ENCODE results near the gene OTUD4.

GRCh38 chr4:145130130-145130529 is 50.3 kb downstream of the OTUD4 start:
- no peak for TF ChIP-seq FOXP4 (CRISPR knock-in tag; IDR thresholded peaks at IDR 0.05; ENCODE audit: borderline replicate concordance)
- TF ChIP-seq MAX (CRISPR knock-in tag; IDR thresholded peaks at IDR 0.05), result no peak
- no peak for TF ChIP-seq KLF13 (tag; IDR thresholded peaks at IDR 0.05; ENCODE audit: borderline replicate concordance, low read depth)
- TF ChIP-seq MAFG (tag; conservative IDR thresholded peaks at IDR 0.05), result no peak
- no peak for TF ChIP-seq ETV6 (IDR thresholded peaks at IDR 0.05; ENCODE audit: borderline replicate concordance in 1 of 2, low read depth in 2 of 2, low read length in 1 of 2)
- no peak for TF ChIP-seq ETV6 (CRISPR knock-in tag; IDR thresholded peaks at IDR 0.05; ENCODE audit: borderline replicate concordance)
- no peak for TF ChIP-seq EP300 (IDR thresholded peaks at IDR 0.05; ENCODE audit: low read length)
- TF ChIP-seq SP2 (IDR thresholded peaks at IDR 0.05; ENCODE audit: extremely low read depth, low read depth, low read length, poor library complexity, severe bottlenecking), result no peak

All from K562 (cell line).